ENCODE measurements around the gene CUX1. TPM values are rescaled to one million over a fixed set of nuclear protein-coding genes. Genes with fewer than 3 reads are reported as not detected.

CUX1 gene
- total and polyA plus RNA-seq, 2 of the 13 experiments (the other 11 are each of a cell fraction or from before 2014, with no cell fraction given) = 13.7 to 14.9 TPM

DNA sequence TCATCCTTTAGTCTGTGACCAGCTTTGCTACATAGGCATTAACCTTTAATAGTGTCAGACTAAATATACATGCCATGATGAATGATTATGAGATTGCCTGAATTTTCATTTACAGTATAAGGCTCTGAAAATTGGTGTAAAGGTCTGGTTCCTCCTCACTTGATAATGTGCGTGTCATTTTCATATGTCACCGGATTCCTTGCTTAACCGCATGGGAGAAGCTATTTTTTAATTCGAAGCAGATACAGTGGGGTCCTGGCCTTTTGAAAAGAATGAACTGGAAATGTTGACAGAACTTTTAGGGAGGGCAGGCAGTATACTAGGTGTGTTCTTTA, 276.9 kb downstream of the CUX1 start:
- DNase-seq (ENCODE audit: low spot score) = no peak
- Histone ChIP-seq H3K27ac (ENCODE audit: extremely low read length, insufficient read depth, low read length) (no peak overlapping the region), H3K4me2 (ENCODE audit: low read depth, low read length) (no peak overlapping the region), H3K27me3 (ENCODE audit: control insufficient read depth in 1 of 2, insufficient read depth in 2 of 2, low read length in 2 of 2) (no peaks in the 10 kb centered on the region), H3K9me3 (ENCODE audit: low read length) (no peaks in the 10 kb centered on the region), H3K9ac (ENCODE audit: insufficient read depth, low read depth, low read length) (no peak overlapping the region), H3K79me2 (ENCODE audit: insufficient read depth, low read length) (no peaks in the 10 kb centered on the region), H3K36me3 (replicated peaks in 1 of 2; ENCODE audit: control insufficient read depth in 1 of 2, insufficient read depth in 2 of 2, low read length in 2 of 2) (peaks cover 1 to 9% of the 10 kb centered on the region in 2 experiments; a peak in 3 of 5 replicates), H4K20me1 (ENCODE audit: insufficient read depth, low read length) (no peaks in the 10 kb centered on the region; the same call in 1 of the 2 replicates), H2AFZ (ENCODE audit: low read length) (no peak overlapping the region), H3K4me3 (replicated peaks in 1 of 3; ENCODE audit: insufficient read depth in 1 of 3, low read depth in 2 of 3, low read length in 3 of 3) (no peak overlapping the region), H3K4me1 (ENCODE audit: insufficient read depth, low read length) (peaks cover 24% of the 10 kb centered on the region)
- no peak for FAIRE-seq
- in situ Hi-C loops (cut with HindIII; ENCODE audit: extremely low pct_ligation_motif_present, low pct_unique_long_range_greater_than_20kb) (no loop called here), intact Hi-C loops (cut with micrococcal nuclease; ENCODE audit: unreplicated experiment) (no loop called here)
- ChIA-PET CTCF (ENCODE audit: low intra/inter-chr PET ratio, low total read pairs) (no interaction called here), POLR2A (no interaction called here)
- BruUV-seq (replicated peaks) = no TSS peak
- TF ChIP-seq ZNF749 (CRISPR knock-in tag; IDR thresholded peaks at IDR 0.05; ENCODE audit: borderline replicate concordance) = no peak
- no peak for TF ChIP-seq FOSL1 (CRISPR knock-in tag; IDR thresholded peaks at IDR 0.05; ENCODE audit: borderline replicate concordance)
- TF ChIP-seq ZNF83 (CRISPR knock-in tag; IDR thresholded peaks at IDR 0.05; ENCODE audit: borderline replicate concordance) = no peak
- TF ChIP-seq ZNF432 (CRISPR knock-in tag; IDR thresholded peaks at IDR 0.05; ENCODE audit: borderline replicate concordance) = no peak
- TF ChIP-seq ZFP41 (CRISPR knock-in tag; IDR thresholded peaks at IDR 0.05; ENCODE audit: borderline replicate concordance) = no peak
- TF ChIP-seq, protein P1, sequence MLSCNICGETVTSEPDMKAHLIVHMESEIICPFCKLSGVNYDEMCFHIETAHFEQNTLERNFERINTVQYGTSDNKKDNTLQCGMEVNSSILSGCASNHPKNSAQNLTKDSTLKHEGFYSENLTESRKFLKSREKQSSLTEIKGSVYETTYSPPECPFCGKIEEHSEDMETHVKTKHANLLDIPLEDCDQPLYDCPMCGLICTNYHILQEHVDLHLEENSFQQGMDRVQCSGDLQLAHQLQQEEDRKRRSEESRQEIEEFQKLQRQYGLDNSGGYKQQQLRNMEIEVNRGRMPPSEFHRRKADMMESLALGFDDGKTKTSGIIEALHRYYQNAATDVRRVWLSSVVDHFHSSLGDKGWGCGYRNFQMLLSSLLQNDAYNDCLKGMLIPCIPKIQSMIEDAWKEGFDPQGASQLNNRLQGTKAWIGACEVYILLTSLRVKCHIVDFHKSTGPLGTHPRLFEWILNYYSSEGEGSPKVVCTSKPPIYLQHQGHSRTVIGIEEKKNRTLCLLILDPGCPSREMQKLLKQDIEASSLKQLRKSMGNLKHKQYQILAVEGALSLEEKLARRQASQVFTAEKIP (CRISPR knock-in tag; IDR thresholded peaks at IDR 0.05; ENCODE audit: borderline replicate concordance) = no peak
- TF ChIP-seq ARID2 (CRISPR knock-in tag; IDR thresholded peaks at IDR 0.05; ENCODE audit: borderline replicate concordance) = no peak
- no peak for TF ChIP-seq ZNF564 (CRISPR knock-in tag; IDR thresholded peaks at IDR 0.05)
- TF ChIP-seq, protein P2, sequence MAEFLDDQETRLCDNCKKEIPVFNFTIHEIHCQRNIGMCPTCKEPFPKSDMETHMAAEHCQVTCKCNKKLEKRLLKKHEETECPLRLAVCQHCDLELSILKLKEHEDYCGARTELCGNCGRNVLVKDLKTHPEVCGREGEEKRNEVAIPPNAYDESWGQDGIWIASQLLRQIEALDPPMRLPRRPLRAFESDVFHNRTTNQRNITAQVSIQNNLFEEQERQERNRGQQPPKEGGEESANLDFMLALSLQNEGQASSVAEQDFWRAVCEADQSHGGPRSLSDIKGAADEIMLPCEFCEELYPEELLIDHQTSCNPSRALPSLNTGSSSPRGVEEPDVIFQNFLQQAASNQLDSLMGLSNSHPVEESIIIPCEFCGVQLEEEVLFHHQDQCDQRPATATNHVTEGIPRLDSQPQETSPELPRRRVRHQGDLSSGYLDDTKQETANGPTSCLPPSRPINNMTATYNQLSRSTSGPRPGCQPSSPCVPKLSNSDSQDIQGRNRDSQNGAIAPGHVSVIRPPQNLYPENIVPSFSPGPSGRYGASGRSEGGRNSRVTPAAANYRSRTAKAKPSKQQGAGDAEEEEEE (CRISPR knock-in tag; IDR thresholded peaks at IDR 0.05; ENCODE audit: borderline replicate concordance) = no peak
- TF ChIP-seq GLI4 (CRISPR knock-in tag; IDR thresholded peaks at IDR 0.05; ENCODE audit: borderline replicate concordance) = no peak
- TF ChIP-seq, protein P3, sequence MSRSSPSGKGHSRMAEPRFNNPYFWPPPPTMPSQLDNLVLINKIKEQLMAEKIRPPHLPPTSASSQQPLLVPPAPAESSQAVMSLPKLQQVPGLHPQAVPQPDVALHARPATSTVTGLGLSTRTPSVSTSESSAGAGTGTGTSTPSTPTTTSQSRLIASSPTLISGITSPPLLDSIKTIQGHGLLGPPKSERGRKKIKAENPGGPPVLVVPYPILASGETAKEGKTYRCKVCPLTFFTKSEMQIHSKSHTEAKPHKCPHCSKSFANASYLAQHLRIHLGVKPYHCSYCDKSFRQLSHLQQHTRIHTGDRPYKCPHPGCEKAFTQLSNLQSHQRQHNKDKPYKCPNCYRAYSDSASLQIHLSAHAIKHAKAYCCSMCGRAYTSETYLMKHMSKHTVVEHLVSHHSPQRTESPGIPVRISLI (CRISPR knock-in tag; IDR thresholded peaks at IDR 0.05; ENCODE audit: borderline replicate concordance) = no peak
- TF ChIP-seq GTF2F1 (IDR thresholded peaks at IDR 0.05; ENCODE audit: low read length) = no peak
- no peak for TF ChIP-seq ZNF713 (CRISPR knock-in tag; IDR thresholded peaks at IDR 0.05)
- TF ChIP-seq ZNF143 (CRISPR knock-in tag; IDR thresholded peaks at IDR 0.05) = no peak
- WGBS (ENCODE audit: low lambda C conversion rate) = 100% methylated on average over 4 of the region's 4 CpGs
- ATAC-seq = no peak
